ENCODE data around the gene RPL22.

The RPL22 gene

DNA sequence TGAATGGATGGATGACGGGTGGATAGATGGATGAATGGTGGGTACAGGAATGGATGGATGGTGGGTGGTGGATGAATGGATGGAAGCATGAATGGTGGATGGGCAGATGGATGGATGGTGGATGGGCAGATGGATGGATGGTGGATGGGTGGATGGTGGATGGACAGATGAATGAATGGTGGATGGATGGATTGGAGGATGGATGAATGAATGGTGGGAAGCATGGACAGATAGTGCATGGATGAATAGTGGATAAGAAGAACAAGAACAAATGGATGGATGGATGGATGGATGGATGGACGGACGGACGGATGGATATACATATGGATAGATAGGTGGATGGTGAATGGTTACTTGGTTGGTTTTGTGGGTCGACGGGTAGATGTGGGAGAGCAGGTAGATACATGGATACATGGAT is 24.0 kb downstream of the RPL22 start:
- in situ Hi-C loops (cut with MboI; ENCODE audit: low sequenced_read_pairs): no loop called here

DNA sequence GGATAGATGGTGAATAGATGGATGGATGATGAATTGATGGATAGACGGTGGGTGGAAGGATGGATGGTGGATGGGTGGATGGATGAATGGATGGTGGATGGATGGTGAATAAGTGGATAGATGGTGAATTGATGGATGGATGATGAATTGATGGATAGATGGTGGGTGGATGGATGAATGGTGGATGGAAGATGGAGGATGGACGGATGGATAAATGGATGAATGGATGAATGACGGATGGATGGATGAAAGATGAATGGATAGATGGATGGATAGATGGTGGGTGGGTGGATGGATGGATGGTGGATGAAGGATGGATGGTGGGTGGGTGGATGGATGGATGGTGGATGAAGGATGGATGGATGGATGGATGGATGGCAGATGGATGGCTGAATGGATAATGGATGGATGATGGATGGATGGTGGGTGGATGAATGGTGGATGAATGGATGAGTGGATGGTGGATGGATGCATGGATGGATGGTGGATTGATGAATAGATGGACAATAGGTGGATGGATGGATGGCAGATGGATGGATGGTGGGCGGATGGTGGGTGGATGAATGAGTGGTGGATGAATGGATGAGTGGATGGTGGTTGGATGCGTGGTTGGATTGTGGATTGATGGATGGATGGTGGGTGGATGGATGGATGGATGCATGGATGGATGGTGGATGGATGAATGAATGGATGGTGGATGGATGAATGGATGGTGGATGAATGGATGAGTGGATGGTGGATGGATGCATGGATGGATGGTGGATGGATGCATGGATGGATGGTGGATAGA is 24.6 kb downstream of the RPL22 start:
- in situ Hi-C loops (cut with MboI; ENCODE audit: low sequenced_read_pairs): no loop called here

DNA sequence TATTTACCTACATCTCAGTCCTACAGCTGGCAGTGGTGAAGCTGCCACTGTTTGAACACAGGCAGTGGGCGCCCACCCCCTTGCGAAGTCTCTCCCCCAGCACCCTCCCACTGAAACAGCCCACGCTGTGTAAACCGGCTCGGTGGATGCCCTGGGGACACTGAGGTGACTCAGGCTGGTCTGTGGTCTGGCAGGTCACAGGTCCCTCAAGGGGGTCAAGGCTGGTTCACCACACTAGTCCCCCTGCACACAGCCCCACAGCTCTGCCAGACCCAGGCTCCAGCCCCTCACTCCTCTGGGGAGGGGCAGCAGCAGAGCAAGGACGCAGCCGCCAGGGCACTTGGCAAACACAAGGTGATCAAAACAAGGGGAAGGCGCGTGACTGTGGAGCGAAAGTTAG is 26.8 kb downstream of the RPL22 start:
- in situ Hi-C loops (cut with MboI; ENCODE audit: low sequenced_read_pairs): no loop called here

DNA sequence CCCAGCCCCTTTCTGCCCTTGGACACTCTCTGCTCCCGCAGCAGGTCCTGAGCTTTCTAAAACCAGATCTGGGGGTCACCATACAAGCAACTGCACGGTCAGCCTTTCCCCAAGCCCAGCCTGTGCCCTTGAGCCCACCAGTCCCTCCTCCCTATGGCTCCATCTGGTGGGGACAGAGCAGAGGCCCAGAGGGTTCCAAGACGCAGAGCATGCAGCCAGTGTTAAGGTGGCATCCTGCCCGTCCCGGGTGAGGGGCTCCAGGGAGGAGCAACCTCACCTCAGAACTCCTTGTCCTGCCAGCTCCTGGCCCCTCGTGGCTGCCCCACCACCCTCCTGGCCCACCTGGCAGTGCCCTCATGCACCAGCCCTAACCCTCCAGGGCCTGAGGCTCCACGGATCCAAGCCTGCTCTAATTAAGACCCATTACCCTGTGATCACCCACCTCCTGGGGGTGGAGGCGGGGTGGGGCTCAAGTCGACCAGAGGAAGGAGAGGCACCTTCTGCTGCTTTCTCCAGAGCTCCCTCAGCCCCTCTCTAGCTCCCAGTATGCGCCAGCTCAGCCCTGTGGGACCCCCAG is 27.8 kb downstream of the RPL22 start:
- in situ Hi-C loops (cut with MboI; ENCODE audit: low sequenced_read_pairs): no loop called here

DNA sequence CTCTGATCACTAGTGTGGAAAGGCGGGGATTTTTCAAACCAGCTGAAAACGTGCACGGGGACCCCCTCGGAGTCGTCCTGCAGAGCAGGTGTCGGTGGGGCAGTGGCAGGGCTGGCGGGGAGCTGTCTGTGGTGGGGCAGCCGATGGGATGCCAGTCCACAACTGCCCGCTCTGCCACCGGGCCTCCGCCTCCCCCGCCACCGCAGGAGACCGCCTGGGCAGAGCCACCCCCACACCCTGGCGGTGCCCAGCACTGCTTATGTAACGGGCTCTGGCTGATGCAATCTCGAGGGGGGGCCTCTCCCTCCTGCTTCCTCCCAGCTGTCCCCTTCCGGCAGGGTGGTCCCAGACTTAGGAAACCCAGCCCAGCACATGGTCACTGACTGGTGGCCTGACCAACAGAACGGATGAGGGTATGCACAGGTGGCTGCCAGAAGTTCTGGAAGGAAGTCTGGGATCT is 28.6 kb downstream of the RPL22 start:
- in situ Hi-C loops (cut with MboI; ENCODE audit: low sequenced_read_pairs): no loop called here

DNA sequence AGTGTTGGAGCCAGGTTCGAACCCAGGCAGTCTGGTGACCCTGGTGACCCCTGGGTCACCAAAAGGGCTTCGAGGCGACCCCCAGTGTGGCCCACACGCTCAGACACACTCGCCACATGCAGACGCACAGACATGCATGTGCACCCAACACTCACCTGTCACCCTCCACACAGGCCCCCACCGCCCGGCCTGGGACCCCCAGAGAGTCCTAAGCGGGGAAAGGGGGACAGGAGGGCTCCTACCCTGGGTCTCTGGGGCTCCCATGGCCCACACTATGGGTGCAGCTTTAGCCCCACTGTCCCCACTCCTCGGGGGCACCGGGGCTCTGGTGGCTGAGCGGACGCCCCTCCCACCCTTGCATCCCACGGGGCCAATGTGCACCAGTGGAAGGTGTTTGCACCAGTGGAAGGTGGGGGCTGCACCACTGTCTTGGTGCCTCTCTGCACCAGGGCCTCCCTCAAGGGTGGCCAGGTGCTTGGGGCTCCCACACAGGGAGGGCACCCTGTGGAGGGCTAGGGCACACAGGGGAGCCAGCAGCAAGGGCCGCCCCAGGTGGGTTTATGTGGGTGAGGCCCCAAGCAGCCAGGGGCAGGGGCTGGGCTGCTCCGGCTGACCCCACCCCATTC is 29.2 kb downstream of the RPL22 start:
- in situ Hi-C loops (cut with MboI; ENCODE audit: low sequenced_read_pairs): no loop called here

DNA sequence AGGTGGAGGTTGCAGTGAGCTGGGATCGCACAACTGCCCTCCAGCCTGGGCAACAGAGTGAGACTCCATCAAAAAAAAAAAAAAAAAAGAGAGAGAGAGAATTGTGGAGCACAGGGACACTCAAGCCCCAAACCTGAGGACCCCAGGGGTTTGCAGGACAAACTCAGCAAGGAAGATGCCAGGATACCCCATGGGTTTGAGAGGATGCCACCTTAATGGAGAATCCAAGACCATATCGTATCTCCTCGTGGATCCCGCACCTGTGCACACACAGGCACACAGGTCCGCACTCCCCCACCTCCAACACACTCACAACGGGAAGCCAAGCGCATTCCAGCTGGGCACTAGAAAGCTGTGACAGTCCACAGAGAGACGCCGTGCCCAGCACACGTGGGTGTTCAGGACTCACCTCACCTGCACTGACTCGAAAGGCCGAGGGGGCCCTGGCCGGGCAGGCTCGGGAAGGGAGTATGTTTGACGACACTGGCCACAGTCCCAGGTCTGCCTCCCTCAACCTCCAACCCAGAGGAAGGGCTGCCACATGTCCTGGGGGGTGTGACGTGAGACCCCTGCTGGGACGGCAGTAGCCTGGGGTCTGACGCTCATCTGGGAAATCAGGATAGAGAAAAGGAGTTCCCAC is 30.3 kb downstream of the RPL22 start:
- in situ Hi-C loops (cut with MboI; ENCODE audit: low sequenced_read_pairs): no loop called here

DNA sequence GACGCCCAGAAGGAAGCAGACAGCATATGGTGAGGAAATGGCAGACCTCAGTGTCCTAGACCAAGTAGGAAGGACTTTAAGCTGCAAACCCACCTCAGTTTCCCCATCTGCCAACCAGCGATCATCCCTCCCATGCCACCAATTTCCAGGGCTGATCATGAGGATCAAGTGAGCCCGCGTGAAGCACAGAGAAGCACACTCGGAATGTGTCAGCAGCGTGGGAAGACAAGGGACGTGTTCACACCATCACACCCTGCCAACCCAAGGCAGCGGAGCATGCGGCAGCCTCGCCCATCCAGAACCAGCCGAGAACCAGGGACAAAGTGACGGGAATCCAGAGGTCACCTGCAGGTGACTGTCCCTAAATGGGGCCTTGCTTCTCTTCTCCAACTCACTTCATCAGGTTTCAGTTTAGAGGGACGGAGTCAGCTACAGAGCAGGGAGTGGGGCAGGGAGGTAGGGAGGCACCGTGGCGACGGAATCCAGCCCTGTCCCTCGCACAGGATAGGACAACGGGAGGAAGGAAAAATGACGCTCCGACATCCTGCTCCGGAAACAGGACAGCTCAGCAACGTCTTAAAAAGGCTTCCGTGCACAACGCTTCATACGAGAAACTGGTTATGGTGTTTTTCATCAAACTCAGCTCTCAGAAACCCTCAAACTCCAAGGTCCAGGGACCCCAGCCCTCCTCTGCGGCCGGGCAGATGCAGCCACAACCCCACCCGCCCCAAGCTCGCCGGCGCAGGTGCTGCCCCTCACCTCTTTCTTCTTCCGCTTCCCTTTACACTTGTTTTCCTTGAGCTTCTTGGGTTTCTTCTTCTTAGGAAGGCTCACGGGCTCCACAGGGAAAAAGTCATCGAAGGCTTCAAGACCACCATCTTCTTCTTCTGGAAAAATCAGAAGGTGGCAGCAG is 31.7 kb downstream of the RPL22 start:
- in situ Hi-C loops (cut with MboI; ENCODE audit: low sequenced_read_pairs): no loop called here

DNA sequence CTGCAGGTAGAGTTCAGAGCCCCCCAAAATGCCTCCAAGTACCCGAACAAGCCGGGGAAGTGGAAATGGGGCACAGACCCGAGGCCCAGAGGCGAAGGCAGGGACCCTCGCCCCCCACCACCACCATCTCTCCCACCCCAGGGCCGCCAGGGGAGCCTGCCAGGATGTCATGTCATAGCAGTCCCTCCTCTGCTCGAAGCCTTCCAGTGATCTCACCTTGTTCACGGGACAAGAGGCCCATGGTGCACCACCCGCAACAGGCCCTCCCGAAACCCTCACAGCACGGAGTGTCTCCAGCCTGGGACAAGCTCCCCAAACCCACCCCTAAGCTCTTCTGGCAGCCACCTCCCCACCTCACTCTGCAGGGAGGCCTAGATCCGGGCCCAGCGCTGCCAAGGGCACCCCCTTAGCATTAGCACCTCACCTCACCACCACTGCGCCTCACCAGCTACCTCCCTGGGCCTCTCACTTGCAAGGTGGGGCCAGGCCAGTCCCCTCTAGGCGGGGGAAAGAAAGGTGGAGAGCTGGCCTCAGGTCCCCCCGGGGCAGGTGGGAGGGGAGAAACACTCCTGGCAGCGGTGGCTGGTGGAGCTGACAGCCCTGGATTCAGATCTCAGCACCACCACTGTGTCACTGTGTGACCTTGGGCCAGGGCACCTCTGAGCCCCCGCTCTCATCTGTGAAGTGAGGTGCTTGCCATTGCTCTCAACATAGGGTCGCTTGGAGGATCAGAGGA is 32.6 kb downstream of the RPL22 start:
- in situ Hi-C loops (cut with MboI; ENCODE audit: low sequenced_read_pairs): no loop called here

DNA sequence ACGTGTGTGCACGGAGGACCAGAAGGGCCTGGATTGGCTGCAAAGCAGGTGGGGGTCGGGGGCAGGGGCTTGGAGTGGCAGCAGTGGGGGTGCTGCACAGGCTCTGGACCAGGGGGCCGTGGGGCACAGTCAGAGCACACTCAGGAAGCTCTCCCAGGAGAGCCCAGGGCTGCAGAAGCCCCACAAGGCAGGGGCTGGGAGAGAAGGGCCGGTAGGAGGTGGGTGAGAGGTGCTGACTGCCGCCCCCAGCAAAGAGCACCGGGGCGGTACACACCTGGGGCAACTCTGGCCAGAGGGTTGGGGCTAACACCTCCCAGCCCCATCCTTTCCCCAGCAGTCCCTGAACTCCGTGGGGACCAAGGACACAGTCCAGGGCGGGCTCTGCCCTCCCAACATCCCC is 33.2 kb downstream of the RPL22 start:
- in situ Hi-C loops (cut with MboI; ENCODE audit: low sequenced_read_pairs): no loop called here

DNA sequence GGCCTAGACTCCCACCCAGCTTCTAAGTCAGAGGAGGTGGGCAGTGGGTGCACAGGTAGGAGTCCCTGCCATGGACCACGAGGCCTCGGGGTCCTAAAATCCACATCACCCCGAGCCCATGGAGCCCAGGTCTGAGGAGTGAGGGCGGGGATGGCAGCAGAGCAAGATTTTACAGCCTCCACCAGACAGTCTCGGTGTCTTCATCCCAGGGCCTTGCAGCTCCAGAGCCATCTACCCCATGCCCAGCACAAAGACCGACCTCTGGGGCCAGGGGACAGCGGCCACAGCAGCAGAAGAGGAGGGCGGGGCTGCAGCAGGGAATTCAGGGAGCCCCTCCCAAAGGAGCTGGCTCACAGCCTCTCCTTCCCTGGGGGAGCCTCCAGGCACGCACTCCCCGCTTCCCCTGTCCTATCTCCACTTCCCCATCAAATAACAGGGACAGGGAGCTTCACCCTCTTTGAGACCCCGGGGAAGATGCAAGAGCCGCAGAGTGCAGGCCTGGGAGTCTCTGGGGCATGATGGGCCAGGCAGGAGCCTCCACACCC is 33.9 kb downstream of the RPL22 start:
- in situ Hi-C loops (cut with MboI; ENCODE audit: low sequenced_read_pairs): no loop called here

DNA sequence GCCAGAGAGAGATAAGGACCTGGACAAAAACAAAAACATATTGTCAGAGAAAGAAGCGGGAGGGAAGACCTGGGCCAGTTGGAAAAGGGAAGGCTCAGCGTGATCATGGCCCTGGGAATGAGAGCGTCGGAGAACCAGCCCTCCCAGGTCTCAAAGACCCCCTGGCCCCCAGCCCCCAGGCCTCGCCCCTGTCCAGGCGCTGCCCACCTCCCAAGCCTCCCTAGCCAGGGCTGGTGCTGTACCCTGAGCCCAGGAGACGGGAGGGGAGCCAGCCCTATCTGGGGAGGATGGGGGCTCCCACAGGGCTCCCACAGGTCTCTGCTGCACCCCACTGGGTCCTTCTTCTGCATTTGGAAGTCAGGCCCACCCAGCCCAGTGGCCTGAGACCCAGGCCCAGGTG is 34.4 kb downstream of the RPL22 start:
- in situ Hi-C loops (cut with MboI; ENCODE audit: low sequenced_read_pairs): no loop called here

DNA sequence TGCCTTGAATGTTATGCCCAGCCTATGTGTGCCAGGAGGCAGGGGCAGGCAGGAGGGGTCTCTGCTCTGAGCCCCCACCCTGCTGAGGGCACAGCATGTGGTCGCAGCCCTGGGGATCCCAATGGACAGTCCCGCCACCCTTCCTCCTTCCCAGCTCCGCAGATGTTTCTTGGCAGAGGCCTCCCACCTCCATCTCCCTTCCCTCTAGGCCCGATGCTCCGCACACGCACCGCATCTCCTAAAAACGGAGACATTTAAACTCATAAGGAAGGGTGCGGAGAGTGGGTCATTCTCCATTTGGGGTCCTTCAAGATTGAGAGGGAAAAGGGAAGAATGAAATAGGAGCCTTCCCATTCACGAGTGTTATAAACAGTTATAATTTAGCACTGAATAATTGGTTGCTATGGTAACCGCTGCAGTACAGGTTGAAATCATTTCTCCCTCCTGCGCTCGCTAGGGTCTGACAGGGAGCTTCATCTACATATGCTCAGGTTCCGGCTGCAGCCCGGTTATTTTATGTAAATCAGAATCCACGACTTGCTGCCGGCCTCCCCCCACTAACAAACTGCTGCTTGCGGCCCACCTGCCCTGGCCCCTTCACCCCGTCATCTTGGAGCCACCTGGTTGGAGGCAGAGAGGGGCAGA is 35.3 kb downstream of the RPL22 start:
- in situ Hi-C loops (cut with MboI; ENCODE audit: low sequenced_read_pairs): no loop called here

DNA sequence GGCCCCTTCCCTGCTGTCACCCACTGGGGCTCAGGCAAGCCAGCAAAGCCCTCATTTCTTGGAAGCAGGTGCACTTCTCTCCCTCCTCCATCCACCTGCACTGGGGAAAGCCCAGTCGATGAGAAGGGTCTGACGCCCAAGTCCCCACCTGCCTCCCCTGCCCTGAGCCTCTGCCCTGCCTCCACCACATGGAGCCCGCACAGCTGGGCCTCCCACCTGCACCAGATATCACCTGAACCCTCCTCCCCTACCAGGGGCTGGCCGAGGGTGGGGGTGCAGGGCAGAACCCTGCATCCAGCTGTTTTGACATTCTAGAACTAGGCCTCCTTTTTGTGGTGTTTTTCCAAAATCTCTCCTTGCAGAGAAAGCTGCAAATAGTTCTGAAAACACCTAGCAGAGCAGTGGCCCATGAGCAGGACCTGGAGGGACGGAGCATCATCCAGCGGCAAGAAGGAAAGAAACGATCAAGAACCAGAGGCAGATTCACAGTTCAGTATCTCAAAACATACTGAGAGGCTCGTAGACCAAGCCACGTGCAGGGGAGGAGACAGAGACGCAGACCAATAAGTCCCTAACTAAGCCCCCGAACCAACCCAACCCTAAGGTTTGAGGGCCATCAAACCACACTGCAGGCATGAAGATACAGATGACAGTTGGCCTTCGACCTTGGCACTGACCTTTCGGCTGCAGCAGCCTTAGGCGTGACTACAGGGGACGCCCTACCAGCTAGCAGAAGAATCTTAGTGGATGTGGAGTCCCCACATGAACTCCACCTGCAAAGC is 36.0 kb downstream of the RPL22 start:
- in situ Hi-C loops (cut with MboI; ENCODE audit: low sequenced_read_pairs): no loop called here

DNA sequence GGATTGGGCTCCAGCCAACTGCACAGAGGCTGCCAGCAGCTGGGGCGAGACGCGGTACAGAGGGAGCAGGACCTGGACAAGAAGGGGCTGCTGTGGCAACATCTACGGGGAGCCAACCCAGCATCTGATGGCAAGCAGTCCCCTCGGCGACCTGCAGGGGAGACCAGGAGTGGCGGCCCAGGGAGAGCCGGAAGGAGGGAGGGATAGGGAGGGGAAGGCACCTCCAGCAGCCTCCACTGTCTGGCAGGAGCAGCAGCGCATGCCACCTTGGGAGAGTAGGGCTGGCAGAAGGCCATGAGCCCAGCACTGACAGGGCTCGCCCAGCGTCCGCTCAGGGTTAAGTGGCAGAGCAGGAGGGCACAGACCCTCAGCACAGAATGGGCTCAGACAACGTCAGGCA is 36.6 kb downstream of the RPL22 start:
- in situ Hi-C loops (cut with MboI; ENCODE audit: low sequenced_read_pairs): no loop called here

DNA sequence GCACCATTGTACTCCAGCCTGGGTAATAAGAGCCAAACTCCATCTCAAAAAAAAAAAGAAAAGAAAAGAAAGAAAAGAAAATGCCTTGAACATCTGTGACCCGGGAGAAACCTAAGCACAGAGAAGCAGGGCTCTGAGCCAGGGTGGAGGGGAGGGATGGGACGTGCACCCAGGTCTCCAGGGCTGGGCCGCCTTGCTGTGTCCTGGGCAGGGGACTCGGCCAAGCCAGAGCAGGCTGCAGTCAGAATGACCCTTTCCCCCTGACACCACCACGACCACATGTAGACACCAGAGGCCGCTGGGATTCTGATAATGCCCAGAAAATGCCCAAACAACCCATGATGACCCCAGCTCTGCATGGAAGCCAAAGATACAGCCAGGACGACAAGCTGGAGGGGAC is 37.1 kb downstream of the RPL22 start:
- in situ Hi-C loops (cut with MboI; ENCODE audit: low sequenced_read_pairs): no loop called here

DNA sequence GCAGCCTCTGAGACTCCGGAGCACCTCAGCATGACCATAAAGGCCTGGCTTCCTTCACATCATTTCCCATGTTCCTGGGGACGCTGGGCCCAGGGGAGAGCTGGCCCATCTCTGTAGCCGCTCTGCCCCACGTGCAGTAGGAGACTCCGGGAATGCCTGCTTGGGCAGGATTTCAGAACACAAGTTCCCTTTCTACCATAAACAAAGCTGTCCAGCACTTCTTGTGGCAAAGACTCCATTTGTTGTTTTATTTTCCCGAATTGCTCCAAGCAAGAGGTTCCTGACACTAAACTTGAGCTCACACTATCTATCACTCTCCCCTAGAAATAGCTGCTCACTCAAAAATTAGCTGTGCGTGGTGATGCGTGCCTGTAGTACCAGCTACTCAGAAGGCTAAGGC is 41.2 kb downstream of the RPL22 start:
- in situ Hi-C loops (cut with MboI; ENCODE audit: low sequenced_read_pairs): no loop called here

DNA sequence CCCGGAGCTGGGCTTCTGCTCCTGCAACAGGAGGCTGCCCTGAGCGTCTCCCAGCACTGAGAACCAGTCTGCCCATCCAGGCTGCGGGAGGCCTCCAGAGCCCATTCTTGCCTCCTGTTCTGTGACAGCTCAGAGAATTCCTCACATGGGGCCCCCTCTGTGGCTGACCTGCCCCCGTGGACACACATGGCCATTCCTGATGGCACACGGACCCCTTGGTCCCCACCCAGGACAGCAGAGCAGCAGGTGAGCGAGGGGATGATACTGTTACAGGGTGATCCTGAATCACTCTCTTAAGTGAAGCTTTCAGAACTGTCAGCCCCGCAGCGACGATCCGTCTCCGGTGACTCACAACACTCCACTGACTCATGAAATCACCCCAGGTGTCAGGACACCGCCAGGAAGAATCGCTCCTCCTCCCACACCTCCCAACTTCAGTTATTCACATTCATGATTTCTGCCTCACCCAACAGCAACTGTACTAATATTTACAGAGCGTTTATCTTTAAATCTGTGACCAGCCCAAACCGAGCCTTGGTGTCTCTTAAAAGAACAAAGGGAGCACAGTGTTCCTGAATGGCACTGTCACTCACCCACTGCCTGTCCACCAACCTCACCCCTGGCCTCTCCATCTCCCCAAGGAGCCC is 41.7 kb downstream of the RPL22 start:
- in situ Hi-C loops (cut with MboI; ENCODE audit: low sequenced_read_pairs): no loop called here
